Activated CD8-positive, alpha-beta memory T cell treated with anti-CD3 and anti-CD28 coated beads, Interleukin-2, amount 50 U/mL, for 1 hour (primary cell): ENCODE measurements around the gene LRRD1.
"Not testable (repeated sequence)": the region's sequence is repeated elsewhere in the genome, so short reads cannot be mapped to it uniquely, and the experiment has no call there.

Experiments used
- DNase-seq: peaks from one replicate; pipeline ENCODE4 v3.0.0-alpha.2; 2020; ENCODE audit errors: extremely low read depth

Gene LRRD1

GRCh38 chr7:92141161-92141560 lies 37.8 kb downstream of the LRRD1 start:
- DNase-seq: no peak

GRCh38 chr7:92137557-92137956 lies 41.4 kb downstream of the LRRD1 start:
- DNase-seq: no peak

- DNase-seq: no peak
Observed at GRCh38 chr7:92135052-92135889, 43.7 kb downstream of the LRRD1 start.

GRCh38 chr7:92134271-92135051 lies 44.5 kb downstream of the LRRD1 start, which contains the start of gene CYP51A1:
TSS of gene CYP51A1 (minus strand) at chr7:92134477. CDS start at chr7:92134364, 113 bp downstream.
- DNase-seq: peak; percentile 84

- peak; percentile 17 for DNase-seq
Observed at GRCh38 chr7:92133737-92134270, 45.1 kb downstream of the LRRD1 start.

GRCh38 chr7:92133133-92133736 lies 45.7 kb downstream of the LRRD1 start:
- DNase-seq: no peak

- no peak for DNase-seq
Observed at GRCh38 chr7:92131764-92132330, 47.1 kb downstream of the LRRD1 start.

GRCh38 chr7:92131093-92131492 lies 47.8 kb downstream of the LRRD1 start:
- no peak for DNase-seq

- no peak for DNase-seq
Observed at GRCh38 chr7:92121681-92122080, 57.3 kb downstream of the LRRD1 start.

- no peak for DNase-seq
Observed at GRCh38 chr7:92119213-92119759, 59.7 kb downstream of the LRRD1 start.

- DNase-seq: no peak
Observed at GRCh38 chr7:92116949-92117348, 62.0 kb downstream of the LRRD1 start.

GRCh38 chr7:92115821-92116220 lies 63.1 kb downstream of the LRRD1 start:
- DNase-seq: no peak

GRCh38 chr7:92110857-92111256 lies 68.1 kb downstream of the LRRD1 start:
- DNase-seq: no peak

- DNase-seq: no peak
Observed at GRCh38 chr7:92108821-92109220, 70.1 kb downstream of the LRRD1 start.

- not testable (repeated sequence) for DNase-seq
Observed at GRCh38 chr7:92102862-92103261, 76.1 kb downstream of the LRRD1 start.

- no peak for DNase-seq
Observed at GRCh38 chr7:92100534-92100933, 78.4 kb downstream of the LRRD1 start.

GRCh38 chr7:92095380-92095779 lies 83.6 kb downstream of the LRRD1 start:
- no peak for DNase-seq
